ENCODE results near the gene MCF2L.

DNA sequence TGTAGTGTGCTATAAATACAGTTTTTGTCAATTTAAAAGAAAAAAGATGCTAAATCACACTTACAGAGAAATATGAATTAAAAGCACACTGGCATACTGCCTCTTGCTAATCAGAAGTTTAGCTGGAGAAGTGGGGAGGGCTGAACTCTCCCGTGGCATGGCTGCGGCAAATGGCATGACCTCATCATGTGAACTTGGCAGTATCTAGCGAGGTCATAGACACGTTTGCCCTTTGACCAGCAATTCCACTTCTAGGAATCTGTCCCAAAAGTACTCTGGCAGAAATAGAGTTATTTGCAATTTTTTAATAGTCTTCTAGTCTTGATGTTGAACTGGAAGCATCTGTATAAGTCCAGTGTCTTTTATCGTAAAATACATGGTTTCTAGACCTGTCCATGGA is 42.0 kb upstream of the MCF2L start:
- no peak for TF ChIP-seq POLR2AphosphoS5 (IDR thresholded peaks at IDR 0.05; ENCODE audit: low read depth, low read length)
- TF ChIP-seq TAF1 (IDR thresholded peaks at IDR 0.05; ENCODE audit: borderline replicate concordance, low read depth, low read length) = no peak
- no peak for TF ChIP-seq POLR2A (IDR thresholded peaks at IDR 0.05; ENCODE audit: low read depth, low read length)
